Measurements from ENCODE around the gene TNNC2. TPM values are rescaled to one million over a fixed set of nuclear protein-coding genes. Genes with fewer than 3 reads are reported as not detected.
A peak's percentile ranks its signal among the peaks of the same experiment; 100 is the strongest.

Gene TNNC2
- total RNA-seq, 1 experiment from 2014 or later: not detected

GRCh38 chr20:45861221-45862075, 34.3 kb upstream of the TNNC2 start:
- intact Hi-C loops (cut with micrococcal nuclease; ENCODE audit: unreplicated experiment): no loop called here
- Histone ChIP-seq H3K4me3 (ENCODE audit: low read depth, low read length, poor library complexity, severe bottlenecking) (no peak overlapping the region), H3K36me3 (ENCODE audit: insufficient read depth, low read length, poor library complexity, severe bottlenecking) (no peaks in the 10 kb centered on the region), H3K27ac (ENCODE audit: low read depth, low read length, poor library complexity, severe bottlenecking) (no peak overlapping the region), H3K4me1 (ENCODE audit: insufficient read depth, low read length, poor library complexity, severe bottlenecking) (no peaks in the 10 kb centered on the region), H3K9me3 (ENCODE audit: low read depth, low read length, poor library complexity, severe bottlenecking) (no peaks in the 10 kb centered on the region), H3K27me3 (replicated peaks; ENCODE audit: insufficient read depth, low read depth, low read length, poor library complexity) (no peaks in the 10 kb centered on the region)
- ChIA-PET POLR2A (ENCODE audit: low non-redundant PET) (interaction anchor here (0.6 kb wide), 1 partner anchor 103 kb away, joined by 3 read pairs; no protein-coding TSS in a partner anchor), CTCF (interaction anchor here (0.6 kb wide), 1 partner anchor 9 kb away, joined by 4 read pairs; no protein-coding TSS in a partner anchor)
- no TSS peak for BruUV-seq (replicated peaks)
- DNase-seq (ENCODE audit: low spot score): peak; percentile 43
- TF ChIP-seq EZH2 (IDR thresholded peaks at IDR 0.05; ENCODE audit: borderline replicate concordance, low read depth, low read length, poor library complexity, severe bottlenecking) (no peak), CTCF (conservative IDR thresholded peaks at IDR 0.05; ENCODE audit: low read depth, low read length) (no peak)

- Histone ChIP-seq H3K4me1 (ENCODE audit: insufficient read depth, low read length, poor library complexity, severe bottlenecking) (peaks cover 5% of the 10 kb centered on the region), H3K27me3 (replicated peaks; ENCODE audit: insufficient read depth, low read depth, low read length, poor library complexity) (no peaks in the 10 kb centered on the region), H3K4me3 (ENCODE audit: low read depth, low read length, poor library complexity, severe bottlenecking) (no peak overlapping the region), H3K36me3 (ENCODE audit: insufficient read depth, low read length, poor library complexity, severe bottlenecking) (no peaks in the 10 kb centered on the region), H3K27ac (ENCODE audit: low read depth, low read length, poor library complexity, severe bottlenecking) (no peak overlapping the region), H3K9me3 (ENCODE audit: low read depth, low read length, poor library complexity, severe bottlenecking) (no peaks in the 10 kb centered on the region)
- POLR2A ChIA-PET (ENCODE audit: low non-redundant PET): no interaction called here
- no peak for TF ChIP-seq CTCF (conservative IDR thresholded peaks at IDR 0.05; ENCODE audit: low read depth, low read length)
- no peak for TF ChIP-seq EZH2 (IDR thresholded peaks at IDR 0.05; ENCODE audit: borderline replicate concordance, low read depth, low read length, poor library complexity, severe bottlenecking)
- no TSS peak for BruUV-seq (replicated peaks)
- intact Hi-C loops (cut with micrococcal nuclease; ENCODE audit: unreplicated experiment): no loop called here
- CTCF ChIA-PET: no interaction called here
- no peak for DNase-seq (ENCODE audit: low spot score)
Measured at GRCh38 chr20:45860560-45861220, 33.6 kb upstream of the TNNC2 start.

GRCh38 chr20:45859916-45860315, 32.8 kb upstream of the TNNC2 start:
- BruUV-seq (replicated peaks): no TSS peak
- intact Hi-C loops (cut with micrococcal nuclease; ENCODE audit: unreplicated experiment): no loop called here
- TF ChIP-seq CTCF (conservative IDR thresholded peaks at IDR 0.05; ENCODE audit: low read depth, low read length): no peak
- TF ChIP-seq EZH2 (IDR thresholded peaks at IDR 0.05; ENCODE audit: borderline replicate concordance, low read depth, low read length, poor library complexity, severe bottlenecking): no peak

More at GRCh38 chr20:45859916-45860315, 32.8 kb upstream of the TNNC2 start:
- H3K36me3 ChIP-seq (ENCODE audit: insufficient read depth, low read length, poor library complexity, severe bottlenecking): no peaks in the 10 kb centered on the region
- no peak overlapping the region for H3K27ac ChIP-seq (ENCODE audit: low read depth, low read length, poor library complexity, severe bottlenecking)
- H3K4me3 ChIP-seq (ENCODE audit: low read depth, low read length, poor library complexity, severe bottlenecking): no peak overlapping the region
- DNase-seq (ENCODE audit: low spot score): no peak
- POLR2A ChIA-PET (ENCODE audit: low non-redundant PET): interaction anchor here (0.5 kb wide), 1 partner anchor 47 kb away, joined by 3 read pairs; the partner anchor contains the start of gene UBE2C
- peaks cover 5% of the 10 kb centered on the region for H3K4me1 ChIP-seq (ENCODE audit: insufficient read depth, low read length, poor library complexity, severe bottlenecking)
- CTCF ChIA-PET: no interaction called here
- H3K9me3 ChIP-seq (ENCODE audit: low read depth, low read length, poor library complexity, severe bottlenecking): no peaks in the 10 kb centered on the region
- H3K27me3 ChIP-seq (replicated peaks; ENCODE audit: insufficient read depth, low read depth, low read length, poor library complexity): no peaks in the 10 kb centered on the region

Measured in A673 (cell line).